Activated naive CD8-positive, alpha-beta T cell treated with anti-CD3 and anti-CD28 coated beads, Interleukin-2, amount 50 U/mL, for 16 hours (primary cell): ENCODE measurements around the gene PTPN11.
"Not testable (repeated sequence)": the region's sequence is repeated elsewhere in the genome, so short reads cannot be mapped to it uniquely, and the experiment has no call there.

Experiments used
- DNase-seq: peaks from one replicate; pipeline ENCODE4 v3.0.0-alpha.2; 2020; ENCODE audit warnings: low read depth, low spot score

PTPN11 gene

DNA sequence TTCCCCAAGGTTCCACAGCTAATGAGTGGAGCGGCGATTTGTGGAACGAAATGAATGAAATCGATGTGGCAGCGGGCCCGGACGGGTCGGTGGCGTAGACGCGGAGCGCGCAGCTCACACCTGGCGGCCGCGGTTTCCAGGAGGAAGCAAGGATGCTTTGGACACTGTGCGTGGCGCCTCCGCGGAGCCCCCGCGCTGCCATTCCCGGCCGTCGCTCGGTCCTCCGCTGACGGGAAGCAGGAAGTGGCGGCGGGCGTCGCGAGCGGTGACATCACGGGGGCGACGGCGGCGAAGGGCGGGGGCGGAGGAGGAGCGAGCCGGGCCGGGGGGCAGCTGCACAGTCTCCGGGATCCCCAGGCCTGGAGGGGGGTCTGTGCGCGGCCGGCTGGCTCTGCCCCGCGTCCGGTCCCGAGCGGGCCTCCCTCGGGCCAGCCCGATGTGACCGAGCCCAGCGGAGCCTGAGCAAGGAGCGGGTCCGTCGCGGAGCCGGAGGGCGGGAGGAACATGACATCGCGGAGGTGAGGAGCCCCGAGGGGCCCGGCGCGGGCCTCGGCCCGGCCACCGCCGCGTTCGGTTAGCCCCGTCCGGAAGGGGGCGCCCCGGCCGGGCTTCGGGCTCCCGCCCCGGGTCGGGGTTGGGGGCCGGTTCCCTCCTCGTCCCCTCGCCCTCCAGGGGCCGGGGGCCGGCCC lies at the start of gene PTPN11:
Gene PTPN11 (plus strand): TSS at position 340 of the 689 bp plus-strand sequence. CDS start 165 bp downstream, at position 505.
- DNase-seq, result peak; percentile 82

DNA sequence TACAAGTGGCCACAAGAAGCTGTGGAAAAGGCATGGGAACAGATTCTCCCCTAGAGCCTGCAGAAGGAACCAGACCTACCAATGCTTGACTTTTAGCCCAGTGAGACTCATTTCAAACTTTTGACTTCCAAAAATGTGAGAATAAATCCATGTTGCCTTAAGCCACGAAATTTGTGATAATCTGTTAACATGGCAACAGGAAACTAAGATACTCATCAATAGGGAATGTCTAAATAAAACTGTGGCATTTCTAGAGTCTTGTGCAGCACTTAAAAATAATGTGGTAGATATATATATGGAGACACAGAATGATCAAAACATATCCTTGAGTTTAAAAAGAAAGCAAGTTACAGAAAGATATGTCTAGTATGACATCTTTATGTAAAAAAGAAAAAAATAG lies 48.5 kb upstream of the PTPN11 start:
- no peak for DNase-seq

- DNase-seq, result no peak
Observed at GRCh38 chr12:112370868-112371510, 47.8 kb upstream of the PTPN11 start.

DNA sequence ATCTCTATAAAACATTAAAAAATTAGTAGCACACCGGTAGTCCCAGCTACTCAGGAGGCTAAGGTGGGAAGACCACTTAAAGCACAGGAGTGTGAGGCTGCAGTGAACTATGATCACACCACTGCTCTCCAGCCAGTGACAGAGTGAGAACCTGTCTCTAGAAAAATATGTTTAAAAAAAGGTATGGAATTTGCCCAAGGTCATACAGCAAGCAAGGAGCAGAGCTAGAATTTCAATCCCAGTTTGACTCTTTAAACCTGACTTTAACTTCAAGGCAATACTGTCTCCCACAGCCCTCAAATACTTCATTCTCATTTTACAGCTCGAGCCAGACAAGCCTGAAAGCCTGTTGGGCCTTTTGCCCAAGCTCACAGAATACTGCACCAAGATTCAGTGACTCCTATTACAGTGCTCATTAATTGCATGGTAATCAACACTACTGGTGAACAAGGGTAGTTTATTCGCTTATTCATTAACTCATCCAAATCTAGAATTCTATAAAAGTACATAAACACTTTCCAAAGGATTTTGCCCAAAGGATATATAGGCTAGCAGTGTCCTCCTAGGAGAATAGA lies 44.5 kb upstream of the PTPN11 start:
- DNase-seq, result no peak

DNA sequence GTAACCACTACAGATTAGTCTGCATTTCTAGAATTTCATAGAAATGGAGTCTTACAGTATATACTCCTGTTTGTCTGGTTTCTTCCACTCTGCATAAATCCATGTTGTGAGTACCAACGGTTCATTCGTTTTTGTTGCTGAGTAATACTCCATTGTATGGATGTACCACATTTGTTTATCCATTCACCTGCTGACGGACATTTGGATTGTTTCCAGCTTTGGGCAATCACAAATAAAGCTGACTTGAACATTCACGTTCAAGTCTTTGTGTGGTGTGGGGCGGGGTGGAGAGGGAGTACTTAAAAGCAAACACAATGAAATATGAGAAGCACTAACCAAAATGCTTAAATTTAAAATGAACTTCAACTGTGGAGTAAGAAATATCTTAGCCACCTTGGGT lies 43.6 kb upstream of the PTPN11 start:
- DNase-seq, result no peak

DNA sequence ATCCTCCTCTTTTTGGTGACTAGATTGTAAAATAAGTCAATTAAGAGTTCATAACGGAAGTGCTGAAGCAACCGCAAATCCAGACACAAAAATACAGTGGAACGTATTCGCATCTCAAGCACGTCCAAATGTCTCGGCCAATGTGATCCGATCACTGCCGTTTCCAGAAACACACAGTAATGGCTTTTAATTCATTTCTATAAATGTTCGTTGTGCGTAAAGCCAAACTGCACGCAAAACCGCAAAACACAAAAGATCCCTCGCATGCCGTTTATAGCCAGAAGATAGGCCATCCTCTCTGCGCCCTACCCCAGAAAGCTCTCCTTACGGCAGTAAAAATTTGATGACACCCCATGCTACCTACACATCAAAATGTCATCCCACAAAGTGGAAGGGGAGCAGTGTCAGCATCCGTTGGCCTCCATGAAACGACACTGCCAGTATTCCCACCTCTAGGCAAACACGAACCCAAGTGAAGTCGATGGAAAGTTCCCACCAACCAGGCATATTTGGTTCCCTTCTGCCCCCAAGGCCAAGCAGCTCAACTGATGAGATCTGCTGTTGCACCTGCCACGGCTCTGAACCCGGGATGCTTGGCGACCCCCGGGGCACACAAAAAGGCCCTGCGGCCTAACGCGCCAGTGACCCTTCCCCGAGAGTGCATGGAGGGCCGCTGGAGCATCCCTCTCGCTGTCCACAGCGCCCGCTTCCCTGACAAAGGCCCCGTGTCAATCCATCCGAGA lies 37.9 kb upstream of the PTPN11 start:
- no peak for DNase-seq

DNA sequence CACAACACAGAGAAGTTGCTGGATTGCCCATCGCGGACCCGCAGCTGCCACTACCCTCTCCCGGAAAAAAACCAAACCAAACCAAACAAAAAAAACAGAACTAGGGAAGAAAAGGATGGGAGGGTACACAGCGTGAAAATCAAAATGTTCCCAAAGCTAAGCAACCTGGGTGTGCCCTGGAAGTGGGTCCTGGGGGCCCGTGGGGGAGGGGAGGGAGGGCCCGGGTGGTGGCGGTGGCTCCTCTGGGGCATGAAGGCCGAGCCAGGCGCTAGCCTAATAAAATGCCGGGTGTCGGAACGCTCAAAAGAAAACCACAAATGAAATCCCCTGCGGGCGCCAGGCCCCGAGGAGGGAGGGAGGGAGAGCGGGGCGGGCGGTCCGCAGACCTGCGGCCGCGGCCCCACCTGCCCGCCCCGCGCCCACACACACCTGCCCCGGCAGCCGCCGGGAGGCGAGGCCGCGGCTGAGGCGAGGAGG lies 37.3 kb upstream of the PTPN11 start:
- no peak for DNase-seq

DNA sequence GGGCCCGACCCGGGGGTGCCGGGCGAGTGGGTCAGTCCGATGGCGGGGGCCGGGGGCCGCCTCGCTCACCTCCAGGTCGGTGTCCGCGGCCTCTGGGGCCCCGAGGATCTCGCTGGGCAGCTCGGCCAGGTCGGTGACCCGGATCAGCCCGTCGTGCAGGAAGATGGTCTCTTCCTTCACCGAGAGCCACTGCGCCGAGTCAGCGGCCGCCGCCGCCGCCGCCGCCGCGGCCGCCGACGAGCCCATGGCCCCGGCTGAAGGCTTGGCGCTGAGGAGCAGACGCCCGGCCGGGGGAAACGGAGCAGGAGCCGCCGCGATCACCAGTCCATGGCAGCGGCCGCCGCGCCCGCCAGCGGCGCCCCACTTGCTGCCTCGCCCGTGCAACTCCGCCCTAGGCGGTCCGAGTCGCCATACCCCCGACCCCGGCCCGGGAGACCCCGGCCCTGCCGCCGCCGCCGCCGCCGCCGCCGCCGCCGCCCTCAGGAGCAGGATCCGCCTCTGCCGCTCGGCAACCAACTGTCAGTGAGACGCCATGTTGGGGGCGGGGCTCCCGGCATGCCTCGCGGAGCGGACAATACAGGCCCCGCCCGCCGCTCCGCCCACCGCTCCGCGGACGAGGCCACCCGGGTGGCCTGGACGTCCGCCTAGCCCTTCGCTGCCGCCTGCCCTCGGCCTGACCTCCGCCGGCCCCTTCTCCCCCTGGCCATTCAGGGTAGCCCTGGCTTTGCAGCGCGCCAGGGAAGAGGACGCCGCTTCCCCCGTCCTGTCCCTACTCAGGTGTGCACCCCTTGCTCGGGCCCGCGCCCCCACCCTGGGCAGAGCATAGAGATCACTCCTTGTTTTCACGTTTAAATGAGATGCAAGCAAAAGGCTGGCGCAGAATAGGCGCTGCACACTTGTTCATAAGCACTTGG lies 36.6 kb upstream of the PTPN11 start, which contains the start of gene HECTD4:
Gene HECTD4 (minus strand): TSS at position 549 of the 914 bp plus-strand sequence. CDS start 303 bp downstream, at position 246.
- peak; percentile 87 for DNase-seq

DNA sequence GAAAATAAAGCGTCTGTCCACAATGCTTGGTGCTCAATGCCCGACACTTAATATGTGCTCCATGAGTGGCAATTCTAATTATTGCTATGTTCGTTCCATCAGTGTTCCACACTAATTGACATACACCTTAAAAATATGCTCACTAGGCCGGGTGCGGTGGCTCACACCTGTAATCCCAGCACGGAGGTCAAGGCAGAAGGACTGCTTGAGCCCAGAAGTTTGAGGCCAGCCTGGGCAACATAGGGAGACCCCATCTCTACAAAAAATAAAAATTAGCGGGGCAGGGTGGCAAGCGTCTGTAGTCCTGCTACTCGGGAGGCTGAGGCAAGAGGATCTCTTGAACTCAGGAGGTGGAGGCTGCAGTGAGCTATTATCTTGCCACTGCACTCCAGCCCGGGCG lies 35.9 kb upstream of the PTPN11 start:
- no peak for DNase-seq

- DNase-seq, result no peak
Observed at GRCh38 chr12:112386726-112387125, 32.0 kb upstream of the PTPN11 start.

DNA sequence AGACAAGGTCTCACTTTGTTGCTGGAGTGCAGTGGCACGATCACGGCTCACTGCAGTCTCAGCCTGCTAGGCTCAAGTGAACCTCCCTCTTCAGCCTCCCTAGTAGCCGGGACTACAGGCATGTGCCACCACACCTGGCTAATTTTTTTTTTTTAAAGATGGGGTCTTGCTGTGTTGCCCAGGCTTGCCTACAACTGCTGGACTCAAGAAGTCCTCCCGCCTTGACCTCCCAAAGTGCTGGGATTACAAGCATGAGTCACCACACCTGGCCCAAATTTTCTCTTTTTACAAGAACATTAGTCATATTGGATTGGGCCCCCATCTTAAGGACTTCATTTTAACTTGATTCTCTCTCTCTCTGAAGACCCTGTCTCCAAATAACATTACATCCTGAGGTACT lies 29.5 kb upstream of the PTPN11 start:
- DNase-seq, result no peak

- DNase-seq, result not testable (repeated sequence)
Observed at GRCh38 chr12:112389922-112390654, 28.7 kb upstream of the PTPN11 start.

DNA sequence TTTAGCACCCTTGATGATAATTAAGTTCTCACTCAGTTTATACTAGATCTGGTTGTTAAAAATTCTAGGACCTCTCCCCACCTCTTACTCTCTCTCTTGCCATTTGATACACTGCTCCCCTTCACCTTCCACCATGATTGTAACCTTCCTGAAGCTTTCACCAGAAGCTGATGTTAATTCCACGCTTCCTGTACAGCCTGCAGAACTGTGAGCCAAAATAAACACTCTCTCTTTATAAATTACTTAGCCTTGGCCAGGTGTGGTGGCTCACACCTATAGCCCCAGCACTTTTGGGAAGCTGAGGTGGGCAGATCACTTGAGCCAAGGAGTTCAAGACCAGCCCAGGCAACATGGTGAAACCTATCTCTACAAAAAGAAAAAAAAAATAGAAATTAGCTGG lies 25.4 kb upstream of the PTPN11 start:
- DNase-seq, result no peak

DNA sequence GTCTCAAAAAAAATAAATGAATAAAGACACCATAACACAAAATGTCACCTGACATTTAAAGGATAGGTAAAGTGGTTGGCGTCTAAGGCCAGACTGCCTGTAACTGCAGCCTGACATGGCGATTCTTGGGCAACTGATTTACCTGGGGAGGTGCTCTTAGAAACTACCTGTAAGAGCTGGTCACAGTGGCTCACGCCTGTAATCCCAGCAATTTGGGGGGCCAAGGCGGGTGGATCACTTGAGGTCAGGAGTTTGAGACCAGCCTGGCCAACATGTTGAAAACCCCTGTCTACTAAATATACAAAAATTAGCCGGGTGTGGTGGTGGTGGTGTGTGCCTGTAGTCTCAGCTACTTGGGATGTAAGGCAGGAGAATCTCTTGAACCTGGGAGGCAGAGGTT lies 17.7 kb upstream of the PTPN11 start:
- DNase-seq, result no peak

GRCh38 chr12:112401903-112402498 lies 16.7 kb upstream of the PTPN11 start:
- no peak for DNase-seq

GRCh38 chr12:112406519-112407488 lies 11.9 kb upstream of the PTPN11 start:
- no peak for DNase-seq

- DNase-seq, result not testable (repeated sequence)
Observed at GRCh38 chr12:112407683-112408082, 11.1 kb upstream of the PTPN11 start.

DNA sequence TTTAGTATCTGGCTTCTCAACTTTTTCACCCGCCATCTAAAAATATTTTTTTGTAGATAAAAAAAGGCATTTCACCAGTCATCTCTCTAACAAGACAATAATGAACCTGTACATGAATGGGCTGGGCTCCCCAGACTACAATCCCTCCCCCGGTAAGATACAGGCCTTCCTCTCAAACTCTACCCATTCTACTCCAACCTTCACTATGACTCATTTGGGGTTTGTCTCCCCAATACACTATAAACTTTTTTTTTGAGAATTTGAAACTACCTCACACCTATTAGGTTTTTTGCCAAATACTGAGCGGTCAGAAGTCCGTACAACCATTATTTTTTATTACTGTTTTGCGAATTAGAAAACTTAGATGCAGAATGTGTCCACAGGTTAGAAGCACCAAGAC lies 10.1 kb upstream of the PTPN11 start:
- no peak for DNase-seq
